ENCODE results near the gene DCAF17. TPM values are rescaled to one million over a fixed set of nuclear protein-coding genes. Genes with fewer than 3 reads are reported as not detected.

The DCAF17 gene
- total RNA-seq, 1 experiment from 2014 or later = 11.1 TPM

DNA sequence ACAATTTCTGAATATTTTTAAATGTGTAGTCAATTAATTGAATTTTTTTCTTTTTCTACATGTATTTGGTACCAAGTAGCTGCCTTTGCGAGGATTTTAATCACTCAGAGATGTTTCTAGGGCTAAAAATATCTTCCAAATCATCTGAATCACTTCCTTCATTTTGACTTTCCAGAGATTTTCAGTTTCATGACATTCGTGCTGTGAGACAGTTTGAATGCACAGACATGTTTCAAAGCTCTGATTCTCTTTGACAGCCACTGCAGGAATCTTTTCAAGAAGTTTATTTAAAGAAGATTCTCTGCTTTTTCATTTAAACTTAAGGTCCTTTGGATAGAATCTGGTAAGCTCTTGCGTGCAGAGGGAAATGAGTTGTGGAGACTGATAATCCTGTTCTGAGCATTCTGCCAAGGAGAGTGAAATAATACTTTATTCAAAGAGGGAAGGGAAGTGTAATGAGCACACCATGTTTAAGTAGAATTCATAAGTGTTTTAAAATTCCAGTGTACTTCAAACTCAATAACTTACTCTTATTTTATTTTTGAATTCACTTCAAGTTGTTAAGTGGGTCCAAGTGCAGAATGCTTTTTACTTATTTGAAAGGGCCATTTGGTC, 97.9 kb downstream of the DCAF17 start:
- H3K4me3 ChIP-seq (ENCODE audit: low read length) = no peak overlapping the region
- no peak overlapping the region for H2AFZ ChIP-seq (ENCODE audit: low read length)
- no peak overlapping the region for H3K27ac ChIP-seq (ENCODE audit: low read length)
- H3K4me1 ChIP-seq (ENCODE audit: insufficient read depth, low read length) = no peaks in the 10 kb centered on the region
- H3K27me3 ChIP-seq (ENCODE audit: low read length) = peaks cover 10% of the 10 kb centered on the region
- DNase-seq = no peak
- H3K79me2 ChIP-seq (ENCODE audit: low read length) = no peaks in the 10 kb centered on the region
- ChIA-PET POLR2A (ENCODE audit: unreplicated experiment) (no interaction called here), CTCF (no interaction called here)
- H3F3A ChIP-seq (ENCODE audit: low read length, unreplicated experiment) = no peaks in the 10 kb centered on the region
- H4K20me1 ChIP-seq (ENCODE audit: low read length) = no peaks in the 10 kb centered on the region
- no peaks in the 10 kb centered on the region for H3K36me3 ChIP-seq (ENCODE audit: low read depth, low read length)
- no TSS peak for BruUV-seq (replicated peaks)
- intact Hi-C loops (cut with micrococcal nuclease) = no loop called here
- H3K4me2 ChIP-seq (ENCODE audit: low read length) = no peak overlapping the region
- TF ChIP-seq EZH2phosphoT487 (IDR thresholded peaks at IDR 0.05; ENCODE audit: borderline replicate concordance, low read length) (no peak), EZH2 (IDR thresholded peaks at IDR 0.05; ENCODE audit: low read length, unreplicated experiment) (no peak)
- TF ChIP-seq, protein P1, sequence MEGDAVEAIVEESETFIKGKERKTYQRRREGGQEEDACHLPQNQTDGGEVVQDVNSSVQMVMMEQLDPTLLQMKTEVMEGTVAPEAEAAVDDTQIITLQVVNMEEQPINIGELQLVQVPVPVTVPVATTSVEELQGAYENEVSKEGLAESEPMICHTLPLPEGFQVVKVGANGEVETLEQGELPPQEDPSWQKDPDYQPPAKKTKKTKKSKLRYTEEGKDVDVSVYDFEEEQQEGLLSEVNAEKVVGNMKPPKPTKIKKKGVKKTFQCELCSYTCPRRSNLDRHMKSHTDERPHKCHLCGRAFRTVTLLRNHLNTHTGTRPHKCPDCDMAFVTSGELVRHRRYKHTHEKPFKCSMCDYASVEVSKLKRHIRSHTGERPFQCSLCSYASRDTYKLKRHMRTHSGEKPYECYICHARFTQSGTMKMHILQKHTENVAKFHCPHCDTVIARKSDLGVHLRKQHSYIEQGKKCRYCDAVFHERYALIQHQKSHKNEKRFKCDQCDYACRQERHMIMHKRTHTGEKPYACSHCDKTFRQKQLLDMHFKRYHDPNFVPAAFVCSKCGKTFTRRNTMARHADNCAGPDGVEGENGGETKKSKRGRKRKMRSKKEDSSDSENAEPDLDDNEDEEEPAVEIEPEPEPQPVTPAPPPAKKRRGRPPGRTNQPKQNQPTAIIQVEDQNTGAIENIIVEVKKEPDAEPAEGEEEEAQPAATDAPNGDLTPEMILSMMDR (conservative IDR thresholded peaks at IDR 0.05; ENCODE audit: low read depth, low read length) = no peak
- H3K9ac ChIP-seq (ENCODE audit: low read length) = no peak overlapping the region
- ATAC-seq = no peak
- no peaks in the 10 kb centered on the region for H3K9me3 ChIP-seq (ENCODE audit: low read length)
- H3K9me2 ChIP-seq (replicated peaks; ENCODE audit: low read length) = no peaks in the 10 kb centered on the region

DNA sequence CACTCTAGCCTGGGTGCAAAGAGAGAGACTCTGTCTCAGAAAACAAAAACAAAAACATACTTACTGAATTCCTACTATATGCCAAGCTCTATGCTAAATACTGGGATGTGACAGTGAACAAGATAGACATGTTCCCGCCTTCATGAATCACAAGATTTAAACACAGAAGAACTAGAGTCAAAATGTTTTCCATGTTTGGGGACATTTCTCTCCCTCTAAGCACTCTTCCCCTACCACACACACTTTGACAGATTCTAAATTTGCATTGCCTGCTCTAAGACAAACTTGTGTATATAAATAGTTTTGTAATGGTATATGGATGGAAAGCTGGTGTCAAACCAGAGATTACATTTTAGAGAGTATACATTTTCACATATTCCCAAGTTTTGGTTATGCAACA, 99.3 kb downstream of the DCAF17 start:
- ChIA-PET CTCF (no interaction called here), POLR2A (ENCODE audit: unreplicated experiment) (no interaction called here)
- Histone ChIP-seq H3K27me3 (ENCODE audit: low read length) (peaks cover 10% of the 10 kb centered on the region), H3K79me2 (ENCODE audit: low read length) (no peaks in the 10 kb centered on the region), H3F3A (ENCODE audit: low read length, unreplicated experiment) (no peaks in the 10 kb centered on the region), H3K27ac (ENCODE audit: low read length) (no peak overlapping the region), H3K9me3 (ENCODE audit: low read length) (no peaks in the 10 kb centered on the region), H3K4me2 (ENCODE audit: low read length) (no peak overlapping the region), H2AFZ (ENCODE audit: low read length) (no peak overlapping the region), H3K4me3 (ENCODE audit: low read length) (no peak overlapping the region), H3K4me1 (ENCODE audit: insufficient read depth, low read length) (no peaks in the 10 kb centered on the region), H4K20me1 (ENCODE audit: low read length) (no peaks in the 10 kb centered on the region), H3K36me3 (ENCODE audit: low read depth, low read length) (no peaks in the 10 kb centered on the region), H3K9ac (ENCODE audit: low read length) (no peak overlapping the region), H3K9me2 (replicated peaks; ENCODE audit: low read length) (no peaks in the 10 kb centered on the region)
- intact Hi-C loops (cut with micrococcal nuclease) = no loop called here
- no peak for DNase-seq
- no peak for ATAC-seq
- no TSS peak for BruUV-seq (replicated peaks)
- TF ChIP-seq EZH2phosphoT487 (IDR thresholded peaks at IDR 0.05; ENCODE audit: borderline replicate concordance, low read length) (no peak), EZH2 (IDR thresholded peaks at IDR 0.05; ENCODE audit: low read length, unreplicated experiment) (no peak)
- TF ChIP-seq, protein P1 (conservative IDR thresholded peaks at IDR 0.05; ENCODE audit: low read depth, low read length) = no peak

Other genes starting within 250 kb of the DCAF17 start
- gene METTL8, start 236 bp upstream of the DCAF17 start, total RNA-seq (2014; rRNA removed) = 8.1 and 10.8 TPM in 2 replicates
- 0.87 and 1.7 TPM in 2 replicates for gene CYBRD1, start 88.2 kb downstream of the DCAF17 start, total RNA-seq (2014; rRNA removed)

All from PC-3 (cell line).